Neural cell (in vitro differentiated cells): ENCODE results near the gene GLO1. TPM values are rescaled to one million over a fixed set of nuclear protein-coding genes. Genes with fewer than 3 reads are reported as not detected.

Experiments used
- H2AFZ ChIP-seq: fragments of 200-600, 300-800 bp; sonication (generic), shearing (Covaris generic); 2 replicates; pipeline ENCODE4 v1.6.0; 2014; ENCODE audit warnings: low read depth, mild to moderate bottlenecking, antibody characterized with exemption, low read length, moderate library complexity
- H3F3A ChIP-seq: fragments of 200-600 bp; shearing (Covaris generic); 2 replicates; pipeline ENCODE4 v1.6.1; 2016; ENCODE audit warnings: mild to moderate bottlenecking, moderate library complexity, mixed read lengths, antibody characterized with exemption, low read length; ENCODE audit not compliant: insufficient read depth, poor library complexity, severe bottlenecking
- H3K27ac ChIP-seq: fragments of 200-600, 300-800 bp; sonication (generic), shearing (Covaris generic); 2 replicates; pipeline ENCODE4 v1.5.1; 2014; ENCODE audit warnings: mild to moderate bottlenecking, low read length, moderate library complexity
- H3K27me3 ChIP-seq: fragments of 300-800, 200-600 bp; sonication (generic), shearing (Covaris generic); 2 replicates; pipeline ENCODE4 v1.6.0; 2014; ENCODE audit warnings: mild to moderate bottlenecking, low read depth, low read length, moderate library complexity; ENCODE audit not compliant: insufficient read depth
- H3K36me3 ChIP-seq: fragments of 300-800, 200-600 bp; sonication (generic), shearing (Covaris generic); 2 replicates; pipeline ENCODE4 v1.5.1; 2014; ENCODE audit warnings: mild to moderate bottlenecking, antibody characterized with exemption, low read length, moderate library complexity; ENCODE audit not compliant: insufficient read depth
- H3K4me2 ChIP-seq: fragments of 300-800, 200-600 bp; sonication (generic), shearing (Covaris generic); 2 replicates; pipeline ENCODE4 v1.6.0; 2014; ENCODE audit warnings: mild to moderate bottlenecking, low read length
- H3K4me3 ChIP-seq: fragments of 300-800, 200-600 bp; sonication (generic), shearing (Covaris generic); 2 replicates; pipeline ENCODE4 v1.5.1; 2014; ENCODE audit warnings: mild to moderate bottlenecking, low read length, moderate library complexity
- H3K79me2 ChIP-seq: fragments of 200-600 bp; shearing (Covaris generic); replicated peaks from 2 replicates; pipeline ENCODE4 v1.6.0; 2014; ENCODE audit warnings: mild to moderate bottlenecking, low read length, moderate library complexity; ENCODE audit not compliant: insufficient read depth
- H3K9ac ChIP-seq: fragments of 300-800, 200-600 bp; sonication (generic), shearing (Covaris generic); 2 replicates; pipeline ENCODE4 v1.6.1; 2016; ENCODE audit warnings: mild to moderate bottlenecking, low read length, mixed read lengths
- H3K9me2 ChIP-seq: fragments of 200-600 bp; shearing (Covaris generic); 2 replicates; pipeline ENCODE4 v1.6.1; 2016; ENCODE audit warnings: mild to moderate bottlenecking, low read length, mixed read lengths; ENCODE audit not compliant: insufficient read depth
- H3K9me3 ChIP-seq: fragments of 200-600, 300-800 bp; sonication (generic), shearing (Covaris generic); 2 replicates; pipeline ENCODE4 v1.6.1; 2016; ENCODE audit warnings: mild to moderate bottlenecking, mixed run types, low read length, moderate library complexity, mixed read lengths
- H4K20me1 ChIP-seq: fragments of 200-600 bp; shearing (Covaris generic); 2 replicates; pipeline ENCODE4 v1.6.1; 2016; ENCODE audit warnings: mild to moderate bottlenecking, mixed run types; ENCODE audit not compliant: insufficient read depth
- CTCF ChIP-seq: fragments of 450-650 bp; IDR thresholded peaks from 2 replicates; pipeline ENCODE4 v1.5.1; 2014; ENCODE audit warnings: antibody characterized with exemption, mild to moderate bottlenecking, moderate library complexity; ENCODE audit not compliant: poor library complexity, severe bottlenecking
- EP300 ChIP-seq: fragments of 450-650 bp; conservative IDR thresholded peaks from 2 replicates; pipeline ENCODE4 v1.6.1; 2014; ENCODE audit warnings: antibody characterized with exemption, mild to moderate bottlenecking, moderate library complexity; ENCODE audit not compliant: poor library complexity, severe bottlenecking
- EZH2 ChIP-seq: fragments of 200-600, 300-800 bp; shearing (Covaris generic), sonication (generic); IDR thresholded peaks from 2 replicates; pipeline ENCODE4 v1.6.1; 2014; ENCODE audit warnings: antibody characterized with exemption, low read length, borderline replicate concordance, mild to moderate bottlenecking; ENCODE audit not compliant: insufficient read depth, poor library complexity, severe bottlenecking
- MXI1 ChIP-seq: fragments of 450-650 bp; conservative IDR thresholded peaks from 2 replicates; pipeline ENCODE4 v1.6.1; 2014; ENCODE audit warnings: antibody characterized with exemption, mild to moderate bottlenecking; ENCODE audit not compliant: poor library complexity, severe bottlenecking
- POLR2AphosphoS5 ChIP-seq: IDR thresholded peaks from 2 replicates; pipeline ENCODE4 v1.6.1; 2012
- RAD21 ChIP-seq: fragments of 450-650 bp; conservative IDR thresholded peaks from 2 replicates; pipeline ENCODE4 v1.6.1; 2014; ENCODE audit warnings: antibody characterized with exemption, mild to moderate bottlenecking, moderate library complexity
- REST ChIP-seq: IDR thresholded peaks from 2 replicates; pipeline ENCODE4 v1.6.1; 2012; ENCODE audit warnings: borderline replicate concordance
- SMC3 ChIP-seq: fragments of 450-650 bp; conservative IDR thresholded peaks from 2 replicates; pipeline ENCODE4 v1.6.1; 2014; ENCODE audit warnings: antibody characterized with exemption, mild to moderate bottlenecking, moderate library complexity; ENCODE audit not compliant: poor library complexity
- TAF1 ChIP-seq: IDR thresholded peaks from 2 replicates; pipeline ENCODE4 v1.6.1; 2012; ENCODE audit warnings: low read depth
- polyA plus RNA-seq: library from polyadenylated mRNA; depleted of rRNA; stranded (reverse); fragments of >200 nt; gene quantifications from 2 replicates; pipeline ENCODE4 v1.2.3, GENCODE V29; 2014

The GLO1 gene
- polyA plus RNA-seq, 1 donor from 2014 or later = 94.8 TPM

DNA sequence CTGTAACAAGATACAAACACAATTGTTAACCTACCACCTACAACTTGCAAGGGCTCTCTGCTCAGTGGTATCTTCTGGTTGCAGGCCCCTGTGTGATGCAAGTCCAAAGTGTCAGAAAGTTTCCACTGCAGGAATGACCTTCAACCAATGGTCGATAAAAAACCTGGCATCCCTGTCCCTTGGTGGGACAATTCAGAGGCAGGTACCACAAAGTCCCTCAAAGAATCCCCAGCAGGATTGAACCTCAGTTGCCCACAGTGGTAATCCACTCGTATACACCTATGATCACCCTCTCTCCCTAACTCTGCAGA, 15.9 kb downstream of the GLO1 start:
- Histone ChIP-seq H3F3A (no peaks in the 10 kb centered on the region), H3K27me3 (no peaks in the 10 kb centered on the region), H3K9me3 (no peaks in the 10 kb centered on the region), H2AFZ (no peak overlapping the region), H3K4me3 (no peak overlapping the region), H3K4me2 (no peak overlapping the region), H3K27ac (no peak overlapping the region), H3K9me2 (no peaks in the 10 kb centered on the region), H4K20me1 (no peaks in the 10 kb centered on the region), H3K36me3 (no peaks in the 10 kb centered on the region), H3K79me2 (peaks cover 16% of the 10 kb centered on the region), H3K9ac (no peak overlapping the region)
- TF ChIP-seq EZH2 = no peak

DNA sequence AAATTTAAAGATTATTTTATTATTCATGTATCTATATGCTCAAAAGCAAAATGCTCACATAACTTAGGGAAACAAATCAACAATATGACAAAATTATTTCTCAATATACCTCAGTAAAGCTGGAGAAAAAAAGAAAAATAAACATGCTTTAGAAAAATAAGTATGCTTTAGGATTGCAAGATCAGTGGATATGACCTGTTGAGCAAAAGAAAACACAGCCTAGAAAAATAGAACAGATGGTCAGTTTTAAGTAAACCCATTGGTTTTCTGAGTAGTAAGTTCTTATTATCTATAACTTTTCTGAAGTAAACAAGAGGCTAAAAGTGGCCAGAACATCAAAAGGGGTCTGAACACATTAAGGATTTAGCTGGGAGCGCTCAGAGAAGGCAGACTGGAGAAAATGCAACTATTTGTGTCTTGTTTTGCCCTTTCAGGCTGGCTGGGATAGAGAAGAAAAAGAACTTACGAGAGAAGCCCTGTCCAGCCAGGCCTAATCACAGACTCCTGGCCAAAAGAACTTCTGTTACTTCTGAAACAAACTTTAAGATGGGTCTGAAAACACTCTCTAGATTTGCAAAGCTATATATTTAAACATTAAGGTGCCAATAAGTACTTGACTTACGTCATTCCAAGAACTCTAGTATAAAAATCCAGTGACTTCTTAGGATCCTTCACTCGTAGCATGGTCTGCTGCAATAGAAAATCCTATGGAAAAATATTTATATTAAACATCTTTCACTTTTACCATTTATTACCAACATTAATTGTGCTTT, 16.5 kb downstream of the GLO1 start:
- TF ChIP-seq TAF1 (no peak), POLR2AphosphoS5 (no peak), RAD21 (no peak), REST (no peak), MXI1 (no peak), EZH2 (no peak), CTCF (no peak), EP300 (no peak), SMC3 (no peak)
- Histone ChIP-seq H2AFZ (no peak overlapping the region), H3K36me3 (no peaks in the 10 kb centered on the region), H3K9me2 (no peaks in the 10 kb centered on the region), H4K20me1 (no peaks in the 10 kb centered on the region), H3K4me2 (no peak overlapping the region), H3K27me3 (no peaks in the 10 kb centered on the region), H3K4me3 (no peak overlapping the region), H3F3A (no peaks in the 10 kb centered on the region), H3K9ac (no peak overlapping the region), H3K9me3 (no peaks in the 10 kb centered on the region), H3K79me2 (peaks cover 16% of the 10 kb centered on the region), H3K27ac (no peak overlapping the region)

- no peaks in the 10 kb centered on the region for H3K9me3 ChIP-seq
- H2AFZ ChIP-seq = no peak overlapping the region
- no peak overlapping the region for H3K4me2 ChIP-seq
- H3K27ac ChIP-seq = no peak overlapping the region
- H3K4me3 ChIP-seq = no peak overlapping the region
- no peaks in the 10 kb centered on the region for H3K9me2 ChIP-seq
- H3F3A ChIP-seq = no peaks in the 10 kb centered on the region
- peaks cover 4% of the 10 kb centered on the region for H3K79me2 ChIP-seq
- H3K27me3 ChIP-seq = no peaks in the 10 kb centered on the region
- no peaks in the 10 kb centered on the region for H4K20me1 ChIP-seq
- TF ChIP-seq SMC3 (no peak), CTCF (no peak), EZH2 (no peak), REST (no peak), MXI1 (no peak), POLR2AphosphoS5 (no peak), EP300 (no peak), RAD21 (no peak), TAF1 (no peak)
- no peaks in the 10 kb centered on the region for H3K36me3 ChIP-seq
- no peak overlapping the region for H3K9ac ChIP-seq
These were observed 18.0 kb downstream of the GLO1 start for GRCh38 chr6:38684904-38685303.
